ENCODE measurements around the gene SLC35F6.

SLC35F6 gene

DNA sequence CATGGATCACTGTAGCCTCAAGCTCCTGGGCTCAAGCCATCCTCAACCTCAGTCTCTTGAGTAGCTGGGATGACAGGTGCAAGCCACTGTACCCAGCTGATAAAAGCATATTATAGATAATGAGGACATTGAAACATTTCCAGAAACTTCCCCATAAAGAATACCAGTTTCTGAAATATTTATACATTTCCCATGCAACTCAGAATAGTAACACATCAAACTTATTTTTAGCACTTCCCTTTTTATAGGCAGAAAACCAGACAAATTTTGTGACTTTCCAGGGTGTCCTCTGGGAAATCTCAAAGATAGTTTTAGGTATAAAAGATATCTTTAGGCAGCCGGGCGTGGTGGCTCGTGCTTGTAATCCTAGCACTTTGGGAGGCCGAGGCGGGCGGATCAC lies 58.8 kb downstream of the SLC35F6 start:
- DNase-seq (ENCODE audit: low read depth), result no peak
